ENCODE results near the gene MS4A1.

MS4A1 gene

GRCh38 chr11:60455531-60456042 lies at the start of gene MS4A1:
TSS of gene MS4A1 (plus strand) at chr11:60455847. CDS start at chr11:60462375, 6,528 bp downstream.
- H3K27me3 ChIP-seq (replicated peaks; ENCODE audit: control insufficient read depth, insufficient read depth, low read length), result no peaks in the 10 kb centered on the region
- DNase-seq (ENCODE audit: extremely low read depth, insufficient read length), result peak; percentile 82
- peak within 1 kb of the TSS; percentile 84 for H3K4me3 ChIP-seq (replicated peaks; ENCODE audit: low read depth, low read length)
- peaks cover 4% of the 10 kb centered on the region; the same call in 1 of the 2 replicates for H3K36me3 ChIP-seq (ENCODE audit: control insufficient read depth, insufficient read depth, low read length)
- TF ChIP-seq, protein P1, sequence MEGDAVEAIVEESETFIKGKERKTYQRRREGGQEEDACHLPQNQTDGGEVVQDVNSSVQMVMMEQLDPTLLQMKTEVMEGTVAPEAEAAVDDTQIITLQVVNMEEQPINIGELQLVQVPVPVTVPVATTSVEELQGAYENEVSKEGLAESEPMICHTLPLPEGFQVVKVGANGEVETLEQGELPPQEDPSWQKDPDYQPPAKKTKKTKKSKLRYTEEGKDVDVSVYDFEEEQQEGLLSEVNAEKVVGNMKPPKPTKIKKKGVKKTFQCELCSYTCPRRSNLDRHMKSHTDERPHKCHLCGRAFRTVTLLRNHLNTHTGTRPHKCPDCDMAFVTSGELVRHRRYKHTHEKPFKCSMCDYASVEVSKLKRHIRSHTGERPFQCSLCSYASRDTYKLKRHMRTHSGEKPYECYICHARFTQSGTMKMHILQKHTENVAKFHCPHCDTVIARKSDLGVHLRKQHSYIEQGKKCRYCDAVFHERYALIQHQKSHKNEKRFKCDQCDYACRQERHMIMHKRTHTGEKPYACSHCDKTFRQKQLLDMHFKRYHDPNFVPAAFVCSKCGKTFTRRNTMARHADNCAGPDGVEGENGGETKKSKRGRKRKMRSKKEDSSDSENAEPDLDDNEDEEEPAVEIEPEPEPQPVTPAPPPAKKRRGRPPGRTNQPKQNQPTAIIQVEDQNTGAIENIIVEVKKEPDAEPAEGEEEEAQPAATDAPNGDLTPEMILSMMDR (IDR thresholded peaks at IDR 0.05; ENCODE audit: insufficient read depth, low read length, poor library complexity, severe bottlenecking), result no peak

- Histone ChIP-seq H3K4me3 (replicated peaks; ENCODE audit: low read depth, low read length) (no peak overlapping the region), H3K27me3 (replicated peaks; ENCODE audit: control insufficient read depth, insufficient read depth, low read length) (no peaks in the 10 kb centered on the region), H3K36me3 (ENCODE audit: control insufficient read depth, insufficient read depth, low read length) (no peaks in the 10 kb centered on the region)
- TF ChIP-seq, protein P1 (IDR thresholded peaks at IDR 0.05; ENCODE audit: insufficient read depth, low read length, poor library complexity, severe bottlenecking), result no peak
- no peak for DNase-seq (ENCODE audit: extremely low read depth, insufficient read length)
These were observed 35.6 kb upstream of the MS4A1 start for GRCh38 chr11:60420015-60420414.

GRCh38 chr11:60422609-60423008 lies 33.0 kb upstream of the MS4A1 start:
- no peak for DNase-seq (ENCODE audit: extremely low read depth, insufficient read length)
- H3K27me3 ChIP-seq (replicated peaks; ENCODE audit: control insufficient read depth, insufficient read depth, low read length), result no peaks in the 10 kb centered on the region
- H3K4me3 ChIP-seq (replicated peaks; ENCODE audit: low read depth, low read length), result no peak overlapping the region
- TF ChIP-seq, protein P1 (IDR thresholded peaks at IDR 0.05; ENCODE audit: insufficient read depth, low read length, poor library complexity, severe bottlenecking), result no peak
- no peaks in the 10 kb centered on the region for H3K36me3 ChIP-seq (ENCODE audit: control insufficient read depth, insufficient read depth, low read length)

GRCh38 chr11:60428517-60428916 lies 27.1 kb upstream of the MS4A1 start:
- TF ChIP-seq, protein P1 (IDR thresholded peaks at IDR 0.05; ENCODE audit: insufficient read depth, low read length, poor library complexity, severe bottlenecking), result no peak
- no peaks in the 10 kb centered on the region for H3K36me3 ChIP-seq (ENCODE audit: control insufficient read depth, insufficient read depth, low read length)
- no peak for DNase-seq (ENCODE audit: extremely low read depth, insufficient read length)
- H3K4me3 ChIP-seq (replicated peaks; ENCODE audit: low read depth, low read length), result no peak overlapping the region
- no peaks in the 10 kb centered on the region for H3K27me3 ChIP-seq (replicated peaks; ENCODE audit: control insufficient read depth, insufficient read depth, low read length)

GRCh38 chr11:60429272-60429671 lies 26.4 kb upstream of the MS4A1 start, which contains the start of gene MS4A5:
TSS of gene MS4A5 (plus strand) at chr11:60429572. CDS start at chr11:60429675, 103 bp downstream.
- DNase-seq (ENCODE audit: extremely low read depth, insufficient read length), result no peak
- TF ChIP-seq, protein P1 (IDR thresholded peaks at IDR 0.05; ENCODE audit: insufficient read depth, low read length, poor library complexity, severe bottlenecking), result no peak
- H3K36me3 ChIP-seq (ENCODE audit: control insufficient read depth, insufficient read depth, low read length), result no peaks in the 10 kb centered on the region
- H3K4me3 ChIP-seq (replicated peaks; ENCODE audit: low read depth, low read length), result no peak within 1 kb of the TSS
- H3K27me3 ChIP-seq (replicated peaks; ENCODE audit: control insufficient read depth, insufficient read depth, low read length), result no peaks in the 10 kb centered on the region

GRCh38 chr11:60431251-60431650 lies 24.4 kb upstream of the MS4A1 start:
- DNase-seq (ENCODE audit: extremely low read depth, insufficient read length), result no peak
- no peak overlapping the region for H3K4me3 ChIP-seq (replicated peaks; ENCODE audit: low read depth, low read length)
- TF ChIP-seq, protein P1 (IDR thresholded peaks at IDR 0.05; ENCODE audit: insufficient read depth, low read length, poor library complexity, severe bottlenecking), result no peak
- no peaks in the 10 kb centered on the region for H3K27me3 ChIP-seq (replicated peaks; ENCODE audit: control insufficient read depth, insufficient read depth, low read length)
- no peaks in the 10 kb centered on the region for H3K36me3 ChIP-seq (ENCODE audit: control insufficient read depth, insufficient read depth, low read length)

Data from GM06990 (cell line).